Activated CD4-positive, alpha-beta memory T cell treated with anti-CD3 and anti-CD28 coated beads, Interleukin-2, amount 10 ng/mL, durations not matched to agents 7 days and 5 days (primary cell): Measurements from ENCODE around the gene CENPU. TPM values are rescaled to one million over a fixed set of nuclear protein-coding genes. Genes with fewer than 3 reads are reported as not detected.
"Not testable (repeated sequence)": the region's sequence is repeated elsewhere in the genome, so short reads cannot be mapped to it uniquely, and the experiment has no call there.

Source experiments
- CTCF ChIA-PET: fragments of 350-600 bp; sonication (Branson Sonifier 250); formaldehyde crosslinking; loops from one replicate; lab custom pipeline; 2021; ENCODE audit warnings: antibody characterized with exemption, inconsistent platforms; lab: Charles Lee
- POLR2A ChIA-PET: fragments of 350-600 bp; sonication (Branson Sonifier 250); formaldehyde crosslinking; loops from one replicate; lab custom pipeline; 2021; ENCODE audit warnings: antibody characterized with exemption; lab: Charles Lee
- DNase-seq: peaks from one replicate; pipeline ENCODE4 v3.0.0-alpha.2; 2020
- H3K27ac Mint-ChIP-seq: one replicate; pipeline ENCODE4 v1.8.0; 2021; ENCODE audit warnings: mild to moderate bottlenecking, mixed read lengths
- H3K27me3 Mint-ChIP-seq: one replicate; pipeline ENCODE4 v1.8.0; 2021; ENCODE audit warnings: mixed read lengths
- H3K36me3 Mint-ChIP-seq: one replicate; pipeline ENCODE4 v1.8.0; 2021; ENCODE audit warnings: low read depth, mixed read lengths
- H3K4me1 Mint-ChIP-seq: one replicate; pipeline ENCODE4 v1.8.0; 2021; ENCODE audit warnings: mixed read lengths
- H3K4me3 Mint-ChIP-seq: one replicate; pipeline ENCODE4 v1.8.0; 2021; ENCODE audit warnings: mild to moderate bottlenecking, mixed read lengths
- H3K9me3 Mint-ChIP-seq: one replicate; pipeline ENCODE4 v1.8.0; 2021; ENCODE audit warnings: mixed read lengths
- total RNA-seq, 2 experiments: library from RNA; stranded (reverse); gene quantifications; one replicate each; pipeline ENCODE4 v1.2.3, GENCODE V29; 2021

CENPU gene, protein sequence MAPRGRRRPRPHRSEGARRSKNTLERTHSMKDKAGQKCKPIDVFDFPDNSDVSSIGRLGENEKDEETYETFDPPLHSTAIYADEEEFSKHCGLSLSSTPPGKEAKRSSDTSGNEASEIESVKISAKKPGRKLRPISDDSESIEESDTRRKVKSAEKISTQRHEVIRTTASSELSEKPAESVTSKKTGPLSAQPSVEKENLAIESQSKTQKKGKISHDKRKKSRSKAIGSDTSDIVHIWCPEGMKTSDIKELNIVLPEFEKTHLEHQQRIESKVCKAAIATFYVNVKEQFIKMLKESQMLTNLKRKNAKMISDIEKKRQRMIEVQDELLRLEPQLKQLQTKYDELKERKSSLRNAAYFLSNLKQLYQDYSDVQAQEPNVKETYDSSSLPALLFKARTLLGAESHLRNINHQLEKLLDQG
- total RNA-seq, result 10 to 100 TPM; 69.6 to 69.7 TPM

- Mint-ChIP-seq H3K4me3 (peak within 1 kb of the TSS; percentile 100), H3K9me3 (no peaks in the 10 kb centered on the region), H3K4me1 (peaks cover 38% of the 10 kb centered on the region), H3K36me3 (peaks cover 28% of the 10 kb centered on the region), H3K27ac (peak within 1 kb of the TSS; percentile 95), H3K27me3 (no peaks in the 10 kb centered on the region)
- ChIA-PET POLR2A (interaction anchor here (0.6 to 5.2 kb wide), 68 partner anchors 8 to 1290 kb away, joined by 3 to 103 read pairs (median 5); partner anchors contain the start of genes ACSL1, CASP3, CDKN2AIP and CFAP97), CTCF (interaction anchor here (0.7 to 4.4 kb wide), 17 partner anchors 9 to 469 kb away, joined by 3 to 31 read pairs (median 5); partner anchors contain the start of genes CASP3 and PRIMPOL)
- DNase-seq, result peak; percentile 96
Observed at GRCh38 chr4:184733654-184734524, at the start of gene CENPU. TSS of gene CENPU (minus strand) at chr4:184734096. CDS start at chr4:184734062, 34 bp downstream.

DNA sequence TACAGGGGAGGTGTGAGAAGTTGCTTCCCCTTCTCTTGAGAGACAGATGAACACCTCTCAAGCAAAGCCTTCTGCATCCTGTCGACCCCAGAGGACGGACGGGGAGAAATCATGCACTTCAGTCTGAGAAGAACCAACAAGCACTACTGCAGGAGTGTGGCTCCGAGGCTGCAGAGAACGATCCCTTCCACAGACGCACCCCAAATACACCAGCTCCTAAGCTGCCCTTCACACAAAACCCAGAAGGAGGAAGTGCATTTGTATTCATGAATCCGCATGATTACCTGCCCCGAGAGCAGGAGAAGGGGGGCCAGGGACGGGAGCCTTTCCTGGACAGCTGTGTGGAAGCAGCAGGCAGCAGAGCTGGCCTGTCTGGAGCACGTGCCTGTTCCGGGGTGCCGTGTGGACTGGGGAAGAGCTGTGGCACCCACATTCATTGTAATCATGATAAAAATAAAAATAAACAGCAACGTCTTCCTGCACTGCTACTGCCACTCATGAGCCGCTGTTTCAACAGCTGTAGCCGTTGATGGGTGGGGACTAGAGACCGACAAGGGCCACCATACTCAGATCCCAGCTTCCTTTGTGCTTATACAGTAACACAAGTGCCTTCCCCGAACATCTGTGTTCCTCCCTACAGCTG, 49.0 kb upstream of the CENPU start:
- H3K4me3 Mint-ChIP-seq, result no peak overlapping the region

GRCh38 chr4:184779160-184779559, 45.3 kb upstream of the CENPU start:
- H3K27ac Mint-ChIP-seq, H3K4me1 Mint-ChIP-seq, CTCF ChIA-PET, H3K9me3 Mint-ChIP-seq, H3K4me3 Mint-ChIP-seq, H3K27me3 Mint-ChIP-seq, DNase-seq: not testable (repeated sequence)
- H3K36me3 Mint-ChIP-seq, result peaks cover 23% of the 10 kb centered on the region
- POLR2A ChIA-PET, result interaction anchor here (0.6 kb wide), 1 partner anchor 17 kb away, joined by 3 read pairs; no protein-coding TSS in a partner anchor

More for the DNA sequence above, 49.0 kb upstream of the CENPU start:
- Mint-ChIP-seq H3K36me3 (peaks cover 35% of the 10 kb centered on the region), H3K4me1 (no peaks in the 10 kb centered on the region), H3K9me3 (peaks cover 4% of the 10 kb centered on the region), H3K27ac (no peak overlapping the region), H3K27me3 (no peaks in the 10 kb centered on the region)
- POLR2A ChIA-PET, result interaction anchor here (0.5 kb wide), 1 partner anchor 52 kb away, joined by 5 read pairs; no protein-coding TSS in a partner anchor
- CTCF ChIA-PET, result interaction anchor here (1.2 kb wide), 1 partner anchor 37 kb away, joined by 3 read pairs; no protein-coding TSS in a partner anchor
- no peak for DNase-seq

DNA sequence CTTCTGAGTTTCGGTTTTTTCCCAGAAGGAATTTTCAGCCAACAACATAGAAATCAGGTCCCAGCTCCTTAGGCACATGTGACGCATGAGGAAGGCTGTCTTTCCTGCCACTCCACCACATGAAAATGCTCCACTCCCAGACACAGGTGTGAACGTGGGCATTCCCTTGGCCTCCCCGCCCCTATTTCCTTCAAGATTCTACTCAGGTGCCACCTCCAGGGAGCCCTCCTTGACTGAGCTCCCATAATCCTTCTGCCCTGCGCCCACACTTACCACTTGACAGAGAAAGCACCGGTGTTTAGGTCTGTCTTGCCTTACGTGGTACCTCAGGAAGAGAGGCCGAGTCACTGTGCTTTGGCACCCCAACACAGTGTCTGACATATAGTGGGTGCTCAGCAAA, 44.4 kb upstream of the CENPU start:
- no peak overlapping the region for H3K27ac Mint-ChIP-seq

DNA sequence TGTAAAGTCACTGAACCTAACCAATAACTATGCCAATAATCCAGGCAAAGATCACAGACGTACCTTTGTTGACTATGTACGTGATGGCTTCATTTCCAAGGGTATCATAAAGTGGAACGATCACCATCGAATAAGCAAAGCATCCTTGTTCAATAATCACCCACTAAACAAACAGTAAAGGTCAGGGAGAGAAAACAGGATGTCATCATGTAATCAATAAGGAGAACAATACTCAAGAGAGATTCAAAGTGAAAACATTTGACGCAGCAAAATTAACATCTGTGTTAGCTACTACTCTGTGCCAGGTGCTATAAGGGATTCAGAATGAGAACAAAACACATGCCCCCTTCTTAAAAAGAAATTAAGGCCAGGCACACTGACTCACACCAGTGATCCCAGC, 42.9 kb upstream of the CENPU start:
- DNase-seq, result no peak
- no peaks in the 10 kb centered on the region for H3K4me1 Mint-ChIP-seq
- no peak overlapping the region for H3K4me3 Mint-ChIP-seq
- POLR2A ChIA-PET, result no interaction called here
- H3K27me3 Mint-ChIP-seq, result no peaks in the 10 kb centered on the region
- CTCF ChIA-PET, result no interaction called here
- H3K9me3 Mint-ChIP-seq, result peaks cover 4% of the 10 kb centered on the region
- peaks cover 22% of the 10 kb centered on the region for H3K36me3 Mint-ChIP-seq
- H3K27ac Mint-ChIP-seq, result no peak overlapping the region

More for the DNA sequence above, 44.4 kb upstream of the CENPU start:
- ChIA-PET CTCF (no interaction called here), POLR2A (no interaction called here)
- Mint-ChIP-seq H3K36me3 (peaks cover 22% of the 10 kb centered on the region), H3K4me3 (no peak overlapping the region), H3K9me3 (peaks cover 4% of the 10 kb centered on the region), H3K4me1 (no peaks in the 10 kb centered on the region), H3K27me3 (no peaks in the 10 kb centered on the region)
- DNase-seq, result no peak

DNA sequence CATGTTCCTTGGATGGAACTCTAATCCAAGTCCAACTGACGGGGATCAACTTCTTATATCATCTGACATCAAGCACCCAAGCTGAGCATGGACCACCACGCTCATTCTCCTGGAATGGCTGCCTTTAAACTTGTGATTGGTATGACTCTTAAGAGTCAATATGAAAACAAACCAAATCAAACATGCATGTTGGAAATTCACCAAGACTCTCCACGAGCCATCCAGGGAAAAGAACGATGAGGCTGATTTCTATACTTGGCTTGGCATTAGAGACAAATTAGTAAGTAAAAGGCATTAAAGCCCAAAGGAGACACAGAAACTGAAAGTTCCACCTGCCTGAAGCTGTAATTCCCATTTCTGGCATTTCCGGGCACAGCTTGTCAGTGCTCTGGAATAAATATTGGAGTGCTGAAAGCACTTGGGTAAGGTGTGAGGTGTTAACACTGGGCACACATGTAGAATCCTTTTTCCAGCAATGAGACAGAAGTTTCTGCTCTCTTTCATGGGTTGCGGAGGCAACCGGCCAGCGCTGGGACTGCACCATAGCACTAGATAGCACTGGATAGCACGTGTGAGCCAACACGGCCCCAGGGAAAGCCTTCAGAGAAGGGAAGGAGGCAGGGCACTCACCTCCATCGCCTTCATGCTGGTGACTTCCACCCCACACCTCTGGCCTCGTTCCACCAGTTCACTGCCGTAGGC, 42.1 kb upstream of the CENPU start:
- ChIA-PET CTCF (no interaction called here), POLR2A (interaction anchor here (1.0 kb wide), 1 partner anchor 19 kb away, joined by 3 read pairs; no protein-coding TSS in a partner anchor)
- H3K4me1 Mint-ChIP-seq, result no peaks in the 10 kb centered on the region
- no peak for DNase-seq
- no peak overlapping the region for H3K27ac Mint-ChIP-seq
- H3K9me3 Mint-ChIP-seq, result peaks cover 4% of the 10 kb centered on the region
- no peaks in the 10 kb centered on the region for H3K27me3 Mint-ChIP-seq
- no peak overlapping the region for H3K4me3 Mint-ChIP-seq
- peaks cover 23% of the 10 kb centered on the region for H3K36me3 Mint-ChIP-seq

DNA sequence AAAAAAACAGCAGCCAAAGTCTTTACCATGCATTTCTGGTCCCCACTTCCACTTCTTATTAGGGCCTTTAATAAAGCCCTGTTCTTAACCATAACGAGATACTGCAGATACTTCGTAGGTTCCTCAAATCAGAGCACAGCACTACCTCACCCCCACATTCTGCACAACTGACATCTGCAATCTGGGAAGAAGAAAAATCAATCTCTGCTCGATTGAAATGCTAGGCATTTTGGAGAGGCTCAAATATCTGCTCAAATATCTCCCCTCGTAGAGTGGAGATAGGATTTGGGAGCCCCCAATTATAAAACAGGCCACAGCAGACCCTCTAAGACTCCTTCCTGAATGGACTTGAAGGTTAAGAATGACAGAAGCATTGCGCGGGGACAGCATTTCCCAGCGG, 40.3 kb upstream of the CENPU start:
- POLR2A ChIA-PET, result no interaction called here
- Mint-ChIP-seq H3K27me3 (no peaks in the 10 kb centered on the region), H3K9me3 (peaks cover under 1% of the 10 kb centered on the region), H3K4me3 (no peak overlapping the region), H3K4me1 (no peaks in the 10 kb centered on the region), H3K36me3 (peaks cover 19% of the 10 kb centered on the region), H3K27ac (no peak overlapping the region)
- DNase-seq, result no peak
- CTCF ChIA-PET, result no interaction called here

DNA sequence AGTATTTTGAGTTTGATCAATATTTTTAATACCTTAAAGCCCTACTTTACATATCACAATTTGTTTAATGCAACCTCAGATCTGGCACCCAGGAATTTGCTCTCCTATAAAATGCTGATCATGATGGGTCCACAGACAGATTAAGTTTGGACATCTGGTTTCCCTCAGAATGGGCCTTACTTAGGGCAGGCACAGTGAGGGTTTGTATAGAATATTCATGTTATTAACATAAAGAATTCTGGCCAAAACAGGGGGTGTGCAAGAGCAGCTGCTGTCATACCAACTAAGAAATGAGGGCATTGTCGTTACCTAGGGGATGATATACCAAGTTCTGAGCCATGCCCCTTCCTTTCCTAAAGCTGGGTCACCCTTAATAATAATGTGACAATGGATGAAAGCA, 37.5 kb upstream of the CENPU start:
- Mint-ChIP-seq H3K9me3 (no peaks in the 10 kb centered on the region), H3K27me3 (no peaks in the 10 kb centered on the region), H3K4me3 (no peak overlapping the region), H3K27ac (no peak overlapping the region), H3K36me3 (peaks cover 25% of the 10 kb centered on the region), H3K4me1 (no peaks in the 10 kb centered on the region)
- ChIA-PET POLR2A (no interaction called here), CTCF (no interaction called here)
- DNase-seq, result no peak

DNA sequence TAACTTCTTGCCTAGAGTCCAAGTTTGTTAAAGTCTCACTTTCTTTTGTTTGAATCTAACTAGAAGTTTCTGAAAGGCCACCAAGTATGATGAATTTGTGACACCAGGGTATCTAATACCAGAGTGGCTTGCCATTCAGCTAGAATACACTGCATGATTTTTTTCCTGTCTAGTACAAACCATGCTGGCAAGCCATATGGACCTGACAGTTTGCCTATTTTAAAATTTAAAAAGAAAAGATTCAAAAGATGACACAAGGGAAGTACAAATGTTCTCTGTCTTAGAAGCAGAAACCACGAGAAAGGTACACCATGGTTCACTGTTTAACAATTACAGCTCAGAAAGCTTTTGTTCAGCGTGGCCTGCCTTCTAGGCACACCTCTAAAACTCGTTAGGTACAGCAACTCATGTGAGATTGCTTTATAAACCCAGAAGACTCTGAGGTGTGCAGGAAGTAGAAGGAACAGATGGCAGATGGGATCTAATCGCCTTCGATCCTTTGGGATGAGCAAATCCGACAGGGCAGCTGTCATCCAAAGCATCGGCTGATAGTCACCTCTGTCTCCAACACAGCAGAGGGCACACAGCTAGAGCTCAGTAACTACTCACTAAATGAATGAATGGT, 35.4 kb upstream of the CENPU start:
- DNase-seq, result no peak
- POLR2A ChIA-PET, result no interaction called here
- peaks cover 42% of the 10 kb centered on the region for H3K36me3 Mint-ChIP-seq
- no peaks in the 10 kb centered on the region for H3K27me3 Mint-ChIP-seq
- no peak overlapping the region for H3K27ac Mint-ChIP-seq
- no peaks in the 10 kb centered on the region for H3K4me1 Mint-ChIP-seq
- no peak overlapping the region for H3K4me3 Mint-ChIP-seq
- no peaks in the 10 kb centered on the region for H3K9me3 Mint-ChIP-seq
- CTCF ChIA-PET, result no interaction called here

- Mint-ChIP-seq H3K9me3 (no peaks in the 10 kb centered on the region), H3K36me3 (peaks cover 40% of the 10 kb centered on the region), H3K4me1 (peaks cover 1% of the 10 kb centered on the region), H3K27me3 (no peaks in the 10 kb centered on the region), H3K4me3 (no peak overlapping the region), H3K27ac (no peak overlapping the region)
- ChIA-PET POLR2A (no interaction called here), CTCF (no interaction called here)
- DNase-seq, result no peak
Observed at GRCh38 chr4:184768296-184768695, 34.4 kb upstream of the CENPU start.

- no peaks in the 10 kb centered on the region for H3K9me3 Mint-ChIP-seq
- H3K36me3 Mint-ChIP-seq, result peaks cover 44% of the 10 kb centered on the region
- CTCF ChIA-PET, result no interaction called here
- no peak overlapping the region for H3K4me3 Mint-ChIP-seq
- peaks cover 13% of the 10 kb centered on the region for H3K4me1 Mint-ChIP-seq
- POLR2A ChIA-PET, result no interaction called here
- DNase-seq, result no peak
- H3K27me3 Mint-ChIP-seq, result no peaks in the 10 kb centered on the region
- no peak overlapping the region for H3K27ac Mint-ChIP-seq
Observed at GRCh38 chr4:184766446-184766845, 32.5 kb upstream of the CENPU start.
